ENCODE data around the gene TCF12.
"Not testable (repeated sequence)": the region's sequence is repeated elsewhere in the genome, so short reads cannot be mapped to it uniquely, and the experiment has no call there.

Gene TCF12

GRCh38 chr15:56916825-56917477 is 1.5 kb upstream of the TCF12 start:
- DNase-seq (ENCODE audit: low spot score), result no peak

GRCh38 chr15:56917652-56918045 is 795 bp upstream of the TCF12 start:
- DNase-seq (ENCODE audit: low spot score), result no peak

GRCh38 chr15:56919031-56919608 is 676 bp downstream of the TCF12 start:
- DNase-seq (ENCODE audit: low spot score), result peak; percentile 63

GRCh38 chr15:56919609-56920366 is 1.3 kb downstream of the TCF12 start:
- DNase-seq (ENCODE audit: low spot score), result peak; percentile 14

- no peak for DNase-seq (ENCODE audit: low spot score)
These were observed 1.9 kb downstream of the TCF12 start for GRCh38 chr15:56920367-56920627.

GRCh38 chr15:56923174-56923591 is 4.7 kb downstream of the TCF12 start:
- DNase-seq (ENCODE audit: low spot score), result no peak

GRCh38 chr15:56927816-56928215 is 9.4 kb downstream of the TCF12 start:
- no peak for DNase-seq (ENCODE audit: low spot score)

GRCh38 chr15:56929399-56929798 is 11.0 kb downstream of the TCF12 start:
- no peak for DNase-seq (ENCODE audit: low spot score)

GRCh38 chr15:56929933-56930332 is 11.5 kb downstream of the TCF12 start:
- no peak for DNase-seq (ENCODE audit: low spot score)

- no peak for DNase-seq (ENCODE audit: low spot score)
These were observed 12.3 kb downstream of the TCF12 start for GRCh38 chr15:56930669-56931313.

- no peak for DNase-seq (ENCODE audit: low spot score)
These were observed 13.4 kb downstream of the TCF12 start for GRCh38 chr15:56931639-56932508.

GRCh38 chr15:56932509-56932868 is 14.0 kb downstream of the TCF12 start:
- not testable (repeated sequence) for DNase-seq (ENCODE audit: low spot score)

- DNase-seq (ENCODE audit: low spot score), result no peak
These were observed 15.0 kb downstream of the TCF12 start for GRCh38 chr15:56933410-56933809.

GRCh38 chr15:56933811-56934210 is 15.4 kb downstream of the TCF12 start:
- no peak for DNase-seq (ENCODE audit: low spot score)

GRCh38 chr15:56934269-56934668 is 15.8 kb downstream of the TCF12 start:
- no peak for DNase-seq (ENCODE audit: low spot score)

GRCh38 chr15:56936929-56937328 is 18.5 kb downstream of the TCF12 start:
- no peak for DNase-seq (ENCODE audit: low spot score)

- DNase-seq (ENCODE audit: low spot score), result no peak
These were observed 20.8 kb downstream of the TCF12 start for GRCh38 chr15:56939257-56939656.

GRCh38 chr15:56940388-56940787 is 21.9 kb downstream of the TCF12 start:
- no peak for DNase-seq (ENCODE audit: low spot score)

GRCh38 chr15:56942118-56942517 is 23.7 kb downstream of the TCF12 start:
- DNase-seq (ENCODE audit: low spot score), result no peak

- DNase-seq (ENCODE audit: low spot score), result no peak
These were observed 25.0 kb downstream of the TCF12 start for GRCh38 chr15:56943403-56943802.

- DNase-seq (ENCODE audit: low spot score), result no peak
These were observed 26.0 kb downstream of the TCF12 start for GRCh38 chr15:56944485-56944884.

GRCh38 chr15:56946150-56946549 is 27.7 kb downstream of the TCF12 start:
- no peak for DNase-seq (ENCODE audit: low spot score)

Measured in CD4-positive, alpha-beta T cell treated with Interleukin-2 at 100 ng/mL for 4 hours (primary cell).